ENCODE data around the gene MRPL23.

- TF ChIP-seq CTCF (IDR thresholded peaks at IDR 0.05; ENCODE audit: borderline replicate concordance, extremely low read depth, low read length, poor library complexity, severe bottlenecking) = no peak
- TF ChIP-seq EZH2 (IDR thresholded peaks at IDR 0.05; ENCODE audit: borderline replicate concordance, low read depth, low read length, severe bottlenecking) = no peak
These were observed 34.7 kb upstream of the MRPL23 start for GRCh38 chr11:1912289-1912878.
